ENCODE data around the gene MAN1A1.
"Not testable (repeated sequence)": the region's sequence is repeated elsewhere in the genome, so short reads cannot be mapped to it uniquely, and the experiment has no call there.

The MAN1A1 gene

DNA sequence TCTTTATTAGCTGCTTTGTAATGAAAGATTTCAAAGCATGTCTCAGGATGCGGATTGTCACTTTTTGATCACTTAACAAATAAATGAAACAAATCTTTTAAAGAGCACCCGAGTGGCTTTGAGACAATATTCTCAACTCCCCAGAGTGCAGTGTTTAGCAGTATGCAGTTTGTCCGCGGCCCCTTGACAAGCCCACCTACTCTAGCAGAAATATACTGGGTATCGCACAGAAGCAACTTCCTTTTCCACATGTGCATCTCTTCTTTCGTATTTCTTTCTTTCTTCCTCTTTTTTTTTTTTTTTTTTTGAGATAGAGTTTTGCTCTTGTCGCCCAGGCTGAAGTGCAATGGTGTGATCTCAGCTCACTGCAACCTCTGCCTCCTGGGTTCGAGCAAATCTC, 186.6 kb downstream of the MAN1A1 start:
- DNase-seq = no peak

DNA sequence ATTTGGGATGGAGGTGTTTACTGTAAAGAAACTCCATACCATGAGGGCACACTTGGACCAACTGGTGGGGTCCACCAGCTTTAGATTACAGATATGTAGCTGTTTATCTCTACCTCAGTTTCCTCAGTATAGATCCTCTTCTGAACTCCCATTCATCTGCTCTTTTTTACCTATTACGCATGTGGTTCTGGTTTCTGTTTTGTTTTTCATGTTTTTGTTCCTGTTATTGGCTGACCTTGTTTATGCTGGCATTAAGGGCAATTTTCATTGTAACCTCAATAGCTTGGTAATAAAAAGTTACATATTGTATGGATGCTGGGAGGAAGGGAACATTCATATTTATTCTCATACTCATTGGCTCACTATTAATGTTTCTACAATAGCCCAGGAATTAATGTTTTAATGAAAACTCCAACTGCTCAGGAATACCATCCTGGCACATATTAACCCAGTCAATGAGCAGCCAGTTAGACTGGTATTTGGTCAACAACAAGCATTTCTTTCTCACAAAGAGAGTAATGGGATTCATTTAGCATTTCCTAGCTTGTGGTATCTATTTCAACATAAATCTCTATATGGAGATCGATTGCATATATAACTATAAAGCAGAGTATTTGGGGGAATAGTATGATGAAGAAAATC, 187.3 kb downstream of the MAN1A1 start:
- no peak for DNase-seq

DNA sequence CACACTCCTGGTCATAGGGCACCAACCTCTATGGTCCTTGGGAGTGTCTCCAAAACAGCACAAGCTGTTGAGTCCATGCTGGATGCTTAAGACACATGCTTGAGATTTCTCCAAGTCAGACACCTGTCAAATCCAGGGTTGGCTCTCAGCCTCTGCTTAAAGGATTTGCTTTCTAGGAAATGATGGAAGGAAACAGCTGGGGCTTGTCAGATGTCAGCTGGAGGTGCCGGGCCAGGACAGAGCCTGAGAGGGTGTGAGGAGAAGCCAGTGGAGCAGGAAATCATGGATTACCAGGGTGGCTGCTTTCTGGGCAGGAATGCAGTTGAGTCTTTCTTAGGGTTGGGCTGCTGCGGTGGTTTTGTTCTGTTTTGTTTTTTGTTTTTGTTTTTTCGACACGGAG, 188.1 kb downstream of the MAN1A1 start:
- peak; percentile 71 for DNase-seq

DNA sequence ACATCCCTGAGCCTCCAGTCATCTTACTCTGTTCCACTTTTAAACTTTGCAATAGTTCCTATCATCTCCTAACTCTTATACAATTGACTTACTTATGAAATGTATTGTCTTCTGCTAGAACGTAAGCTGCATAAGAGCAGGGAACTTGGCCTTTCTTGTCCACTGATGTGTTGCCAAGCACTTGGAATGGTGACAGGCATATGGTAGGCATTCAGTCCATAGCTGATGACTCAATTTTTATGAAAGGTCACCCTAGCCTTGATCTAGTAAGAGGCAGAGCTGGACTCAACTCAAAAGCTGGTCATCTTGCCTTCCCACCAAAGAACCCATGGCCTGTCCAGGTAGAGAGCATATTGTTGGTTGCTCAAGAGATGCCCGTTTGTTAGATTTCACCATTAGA, 188.7 kb downstream of the MAN1A1 start:
- DNase-seq = no peak

DNA sequence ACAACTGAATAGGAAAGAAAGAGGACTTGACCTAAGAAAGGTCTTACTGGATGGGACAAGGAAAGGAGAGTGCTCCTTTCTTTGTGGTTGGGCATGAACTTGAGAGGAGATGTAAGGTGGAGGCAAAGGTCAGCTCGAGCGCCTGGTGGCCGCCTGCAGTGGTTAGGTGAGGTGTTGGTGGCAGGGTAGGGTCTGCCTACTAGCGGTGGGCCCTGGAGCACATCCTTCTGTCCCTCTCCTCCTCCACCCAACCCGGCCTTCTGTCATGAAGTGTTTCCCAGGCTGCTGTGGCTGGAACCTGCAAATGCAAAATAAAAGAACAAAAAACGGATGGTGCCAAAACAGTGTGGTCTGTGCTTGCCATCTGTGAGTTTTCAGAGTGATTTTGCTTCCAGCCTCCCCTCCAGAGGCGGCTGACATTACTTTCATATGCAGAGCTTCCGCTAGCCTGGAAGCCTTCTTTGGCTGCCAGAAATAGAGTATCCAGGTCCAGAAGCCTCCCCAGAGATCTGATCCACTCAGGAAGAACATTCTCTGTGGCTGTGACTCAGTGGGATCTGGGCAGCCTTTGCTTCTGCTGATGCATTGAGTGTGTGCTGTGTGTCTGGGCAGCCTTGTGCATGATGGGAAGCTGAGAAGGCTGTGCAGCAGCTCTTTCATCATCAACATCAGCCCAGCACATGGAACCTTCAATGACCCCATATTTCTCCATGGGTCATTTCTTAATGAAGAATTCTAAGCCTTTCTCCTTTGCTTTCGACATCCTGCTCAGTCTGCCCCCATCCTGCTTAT, 191.3 kb downstream of the MAN1A1 start:
- no peak for DNase-seq

DNA sequence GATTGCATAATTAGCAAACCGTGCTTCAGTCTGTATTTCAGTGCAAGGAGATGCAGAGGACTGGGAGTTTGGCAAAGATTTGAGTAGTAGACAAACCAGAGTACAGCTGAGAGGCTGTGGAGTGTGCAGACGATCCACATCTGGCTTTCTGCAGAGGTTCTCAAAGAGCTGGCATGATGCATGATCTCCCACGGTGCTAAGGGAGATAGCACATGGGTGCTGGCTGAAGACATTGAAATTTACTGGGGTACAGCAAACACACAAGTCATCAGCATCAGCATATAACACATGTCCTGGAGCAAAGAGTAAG, 192.1 kb downstream of the MAN1A1 start:
- no peak for DNase-seq

DNA sequence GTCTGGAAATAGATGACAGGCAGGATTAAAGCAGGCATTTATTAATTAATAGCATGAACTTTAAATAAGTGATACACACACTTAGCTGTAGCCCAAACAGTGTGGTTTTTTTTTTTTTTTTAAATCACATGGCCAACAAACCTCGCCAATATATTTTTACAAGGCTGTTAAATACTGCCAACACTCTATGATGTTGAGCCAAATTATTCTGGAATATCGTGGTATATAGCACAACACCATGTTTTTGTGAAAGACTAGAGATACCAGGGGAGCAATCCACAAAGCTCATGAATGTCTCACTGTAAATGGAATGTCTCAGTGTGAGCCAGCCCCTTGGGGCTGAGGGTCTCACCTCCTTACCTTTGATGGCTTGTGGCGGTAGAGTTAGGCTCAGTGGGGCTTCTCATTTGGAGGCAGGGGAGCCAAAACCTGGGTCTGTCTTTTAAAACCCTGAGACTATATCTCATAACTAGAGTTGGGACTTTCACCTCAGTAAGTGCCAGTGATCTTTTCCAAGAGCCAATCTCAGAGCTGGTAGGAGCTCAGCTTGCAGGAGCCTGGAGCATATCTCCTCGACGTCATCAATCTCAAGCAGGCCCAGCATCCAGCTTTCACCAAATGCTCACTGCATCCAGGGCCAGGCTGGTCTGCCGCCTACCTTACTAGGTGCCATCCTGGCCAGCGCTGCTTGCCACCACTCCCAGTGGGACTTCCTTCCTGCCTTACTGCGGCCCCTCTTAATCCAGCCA, 192.6 kb downstream of the MAN1A1 start:
- no peak for DNase-seq

DNA sequence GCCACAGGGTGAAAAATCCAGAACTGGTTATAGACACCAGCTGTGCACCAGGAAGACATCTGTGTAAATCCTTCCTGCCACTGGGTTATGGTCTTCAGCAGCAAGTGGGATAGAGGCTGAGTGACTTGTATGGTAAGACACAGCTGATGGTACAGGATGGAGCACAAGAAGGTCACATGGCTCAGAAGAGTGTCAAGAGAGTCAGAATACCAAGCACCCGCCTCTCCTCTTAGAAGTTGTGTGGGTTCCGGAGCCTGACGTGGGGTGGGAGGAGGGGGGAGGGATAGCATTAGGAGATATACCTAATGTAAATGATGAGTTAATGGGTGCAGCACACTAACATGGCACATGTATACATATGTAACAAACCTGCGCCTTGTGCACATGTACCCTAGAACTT, 193.5 kb downstream of the MAN1A1 start:
- DNase-seq = not testable (repeated sequence)

DNA sequence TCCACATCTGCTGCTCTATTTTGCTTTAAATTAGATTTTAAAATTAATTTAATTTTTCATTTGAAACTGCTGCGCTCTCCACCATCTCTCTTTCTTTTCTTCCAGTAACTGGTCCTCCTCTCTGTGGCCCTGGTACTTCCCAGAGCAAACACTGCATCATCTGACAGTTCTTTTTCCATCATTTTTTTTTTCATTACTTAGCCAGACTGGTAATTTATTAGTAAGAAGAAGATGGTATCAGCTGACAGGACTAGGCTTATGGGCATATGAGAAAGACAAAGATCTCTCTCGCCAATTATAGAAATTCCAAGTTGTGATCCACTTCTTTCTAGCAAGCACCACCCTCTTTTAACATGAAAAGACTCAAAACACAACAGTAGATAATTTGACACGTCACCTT, 197.4 kb downstream of the MAN1A1 start:
- DNase-seq = no peak

DNA sequence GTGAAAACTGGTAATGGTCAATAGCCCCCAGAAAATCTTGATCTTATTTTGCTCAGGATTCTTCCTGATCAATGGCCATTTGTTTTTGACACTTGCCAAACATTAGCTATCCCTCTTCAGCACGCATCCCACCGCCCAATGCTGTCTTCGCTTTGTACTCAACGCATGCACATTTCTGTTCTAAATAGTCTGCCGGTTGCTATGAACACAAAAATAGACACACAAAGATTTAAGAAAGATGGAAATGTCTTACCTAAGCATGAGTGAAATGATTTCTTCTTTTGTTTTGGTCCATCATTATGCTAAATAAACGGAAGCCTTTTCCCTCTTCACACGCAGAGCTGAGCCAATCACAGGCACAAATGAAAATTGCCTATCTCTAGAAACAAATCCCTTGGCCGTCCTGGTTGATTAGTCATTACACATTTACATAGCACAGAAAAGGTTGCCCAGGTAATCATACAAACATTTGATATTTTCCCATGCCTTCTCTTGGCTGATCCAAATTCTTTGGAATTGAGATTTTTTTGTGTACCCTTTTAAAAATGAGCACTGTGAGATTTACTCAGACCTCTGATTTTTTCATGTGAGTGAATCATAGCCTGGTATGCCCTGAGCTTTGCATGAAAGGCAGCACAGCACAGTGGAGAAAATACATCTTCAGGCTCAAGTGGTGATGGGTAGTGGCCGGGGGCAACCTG, 200.6 kb downstream of the MAN1A1 start:
- no peak for DNase-seq

DNA sequence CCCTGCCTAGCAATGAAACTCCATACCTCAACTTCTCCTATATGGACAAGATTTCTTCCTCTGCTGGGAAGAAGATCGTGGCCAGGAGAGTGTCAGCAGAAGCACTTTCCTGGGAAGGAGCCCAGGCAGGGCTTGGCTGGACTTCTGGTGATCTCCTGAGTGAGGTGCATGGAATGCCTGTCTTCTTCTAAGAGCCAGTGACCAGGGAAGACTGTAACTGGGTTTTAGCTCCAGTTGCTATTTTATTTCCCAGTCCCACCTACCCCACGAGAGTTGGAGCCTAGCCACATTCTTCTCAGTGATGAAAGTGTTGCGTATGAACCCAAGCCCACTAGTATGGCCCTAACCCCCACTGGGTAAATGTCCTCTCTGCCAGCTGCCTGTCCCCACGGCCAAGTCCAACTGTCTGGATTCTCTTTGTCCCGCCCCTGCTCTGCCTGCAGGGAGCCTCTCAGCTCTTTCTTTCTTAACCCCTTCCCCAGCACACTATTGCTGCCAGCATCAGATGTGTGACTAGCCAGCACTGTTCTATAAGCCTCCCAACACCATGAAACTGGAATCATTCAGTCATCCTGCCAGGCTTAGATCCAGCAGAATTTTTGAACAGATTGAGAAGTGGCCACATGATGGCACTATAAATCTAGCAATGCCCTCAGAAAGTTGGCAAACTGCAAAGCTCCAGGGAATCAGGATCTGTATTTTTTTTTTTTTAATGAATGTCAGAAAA, 201.3 kb downstream of the MAN1A1 start:
- DNase-seq = peak; percentile 67

DNA sequence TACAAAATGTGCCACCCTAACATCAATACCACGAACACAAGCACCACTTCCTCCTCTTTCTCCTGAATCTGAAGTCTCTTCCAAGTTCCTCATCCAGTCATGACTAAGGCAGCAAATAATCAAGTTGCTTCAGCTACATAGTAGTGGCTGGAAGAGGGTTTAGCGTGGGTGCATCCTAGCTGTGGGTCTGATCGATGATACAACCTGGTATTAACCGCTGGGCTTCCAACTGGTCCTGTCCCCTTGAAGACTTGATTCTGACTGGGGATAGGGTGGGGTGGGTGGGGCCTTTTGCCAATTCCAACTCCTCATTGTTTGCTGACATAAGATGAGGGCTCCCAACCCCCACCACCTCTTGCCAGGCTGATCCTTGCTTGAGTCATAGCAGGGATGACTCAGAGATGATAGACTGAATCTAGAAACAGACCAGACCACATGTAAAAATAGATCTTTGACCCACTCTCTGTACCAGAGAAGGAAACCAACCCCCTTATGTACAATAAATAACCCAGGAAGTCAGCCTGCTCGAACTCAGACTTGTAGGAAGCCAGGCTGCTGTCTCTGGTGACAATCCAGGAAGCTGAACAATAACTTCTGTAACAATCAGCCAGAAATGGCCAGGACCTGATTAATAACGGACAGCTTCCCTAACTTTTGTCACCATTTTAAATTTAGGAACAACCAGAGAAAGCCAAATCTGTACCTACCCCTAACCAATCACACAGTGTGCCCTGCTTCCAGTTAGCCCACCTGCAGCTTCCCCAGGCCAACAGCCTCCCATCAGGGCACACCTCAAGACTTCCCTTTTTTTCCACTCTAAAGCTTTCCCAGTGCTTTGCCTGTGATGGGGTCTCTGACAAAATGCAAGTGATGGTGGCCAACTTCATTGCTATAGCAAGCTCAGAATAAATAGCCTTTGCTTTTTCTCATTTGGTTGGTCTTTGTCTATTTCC, 202.2 kb downstream of the MAN1A1 start:
- DNase-seq = no peak

DNA sequence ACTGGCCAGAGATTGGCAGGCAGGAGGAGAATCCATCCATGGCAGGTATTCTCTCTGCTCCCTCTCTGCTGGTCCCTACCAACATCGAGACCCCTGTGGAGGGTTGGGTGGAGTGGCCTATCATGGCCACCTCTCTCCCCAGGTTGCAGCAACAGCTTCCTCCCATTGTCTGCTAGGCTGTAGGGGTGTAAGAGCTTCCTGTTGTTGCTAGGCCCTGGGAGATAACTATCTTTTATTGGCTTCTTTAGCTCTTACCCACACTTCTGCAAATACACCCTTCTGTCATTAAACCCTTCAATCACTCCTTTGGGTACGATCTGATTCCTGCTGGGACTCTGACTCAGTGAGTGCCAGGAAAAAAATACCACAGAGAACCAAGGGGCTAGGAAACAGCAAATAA, 204.4 kb downstream of the MAN1A1 start:
- no peak for DNase-seq

DNA sequence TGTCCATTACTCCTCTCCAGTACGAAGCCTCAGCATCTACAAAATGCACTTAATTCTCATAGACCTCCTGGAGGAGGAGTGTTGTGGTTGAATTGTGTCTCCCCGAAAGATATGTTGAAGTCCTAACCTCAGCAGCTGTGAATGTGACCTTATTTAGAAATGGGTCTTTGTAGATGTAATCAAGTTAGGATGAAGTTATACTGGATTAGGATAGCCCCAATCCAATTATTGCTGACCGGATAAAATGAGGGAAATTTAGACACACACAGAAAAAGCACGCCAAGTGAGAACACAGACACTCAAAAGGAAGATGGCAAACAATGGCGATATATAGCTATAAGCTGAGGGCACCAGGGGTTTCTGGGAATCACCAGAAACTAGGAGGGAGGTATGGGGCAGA, 206.9 kb downstream of the MAN1A1 start:
- no peak for DNase-seq

DNA sequence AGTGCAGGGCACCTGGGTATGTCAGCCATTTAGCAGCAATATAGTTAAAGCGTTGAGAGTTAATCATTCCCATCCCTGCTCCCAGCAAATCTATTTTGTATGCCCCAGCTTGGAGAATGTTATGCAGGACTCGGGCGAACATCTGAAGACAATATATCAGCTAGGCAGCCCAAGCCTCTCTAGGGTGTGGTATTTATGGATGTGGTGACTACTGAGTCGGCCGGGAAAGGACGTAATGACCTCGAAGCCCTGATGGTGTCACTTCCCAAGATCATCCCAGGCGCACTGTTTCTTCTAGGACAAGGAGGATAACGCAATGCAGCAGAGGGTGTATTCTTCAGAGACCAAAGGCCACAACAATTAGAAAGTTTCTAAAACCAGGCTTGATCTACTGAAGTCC, 207.5 kb downstream of the MAN1A1 start:
- no peak for DNase-seq

DNA sequence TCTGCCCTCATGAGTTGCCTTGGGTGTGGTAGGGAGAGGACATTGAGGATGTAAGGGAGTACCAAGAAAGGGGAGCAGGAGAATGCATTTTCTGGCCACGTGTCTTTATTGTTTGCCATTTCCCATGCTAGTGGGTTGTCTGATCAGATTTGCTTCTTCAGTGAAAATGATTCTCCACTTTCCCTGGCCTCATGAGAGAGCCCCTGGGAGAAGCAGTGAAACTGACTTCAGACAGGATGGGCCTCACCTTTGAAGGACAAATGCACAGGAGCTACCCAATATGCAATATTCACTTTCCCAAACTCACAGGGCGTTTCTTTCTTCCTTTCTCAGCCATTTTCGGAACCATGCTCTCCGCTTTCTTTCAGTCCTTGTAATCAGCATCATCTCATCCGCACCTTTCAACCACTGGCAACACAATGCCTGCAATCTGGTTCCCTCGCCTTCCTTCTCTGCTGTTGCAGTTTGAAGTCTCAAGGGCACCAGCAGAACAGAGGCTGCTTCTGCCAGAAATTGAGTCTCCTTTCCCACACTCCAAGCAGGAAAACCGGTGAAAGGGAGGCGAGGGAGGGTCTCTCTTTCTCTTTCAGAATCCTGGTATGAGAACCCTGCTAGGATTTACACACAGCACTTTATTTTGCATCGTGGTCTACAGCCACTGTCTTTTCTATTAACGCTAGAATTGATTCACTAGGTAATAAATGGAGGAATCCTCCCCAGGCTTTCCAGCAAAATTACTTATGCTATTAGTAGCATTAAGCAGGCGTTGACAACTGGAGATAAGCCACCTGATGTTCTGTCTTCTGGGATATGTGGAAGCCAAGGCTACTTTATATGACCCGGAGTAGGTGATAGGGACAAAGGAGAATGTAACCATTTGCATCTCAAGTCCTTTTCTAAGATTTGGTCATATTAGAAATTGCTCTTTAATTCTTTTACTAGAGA, 209.1 kb downstream of the MAN1A1 start:
- no peak for DNase-seq

DNA sequence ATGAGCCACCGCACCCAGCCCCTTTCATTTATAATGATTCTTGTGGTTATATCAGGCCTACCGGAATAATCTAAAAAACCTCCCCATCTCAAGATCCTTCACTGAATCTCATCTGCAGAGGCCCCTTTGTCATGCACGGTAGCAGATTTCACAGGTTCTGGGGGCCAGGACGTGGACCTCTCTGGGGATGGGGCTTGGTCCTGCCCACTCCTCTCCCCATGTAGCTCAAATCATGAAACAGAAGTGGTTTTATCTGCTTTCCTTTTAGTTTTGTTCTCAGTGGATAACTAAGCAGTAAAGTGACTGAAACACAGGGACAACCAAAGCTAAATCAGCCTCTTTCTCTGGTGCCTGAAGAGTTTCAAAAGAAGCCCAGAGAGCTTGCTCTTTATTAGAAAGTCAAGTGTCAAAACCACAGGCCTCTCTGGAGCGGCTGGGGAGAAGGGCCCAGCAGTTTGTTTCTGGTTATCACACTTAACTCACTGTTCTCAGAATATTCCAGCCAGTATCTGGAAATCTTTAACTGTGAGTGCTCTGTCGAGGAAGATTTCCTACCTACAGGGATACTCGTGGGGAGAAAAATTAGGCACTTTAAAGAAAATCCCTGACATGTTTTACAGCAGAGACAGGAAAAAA, 210.5 kb downstream of the MAN1A1 start:
- DNase-seq = no peak

DNA sequence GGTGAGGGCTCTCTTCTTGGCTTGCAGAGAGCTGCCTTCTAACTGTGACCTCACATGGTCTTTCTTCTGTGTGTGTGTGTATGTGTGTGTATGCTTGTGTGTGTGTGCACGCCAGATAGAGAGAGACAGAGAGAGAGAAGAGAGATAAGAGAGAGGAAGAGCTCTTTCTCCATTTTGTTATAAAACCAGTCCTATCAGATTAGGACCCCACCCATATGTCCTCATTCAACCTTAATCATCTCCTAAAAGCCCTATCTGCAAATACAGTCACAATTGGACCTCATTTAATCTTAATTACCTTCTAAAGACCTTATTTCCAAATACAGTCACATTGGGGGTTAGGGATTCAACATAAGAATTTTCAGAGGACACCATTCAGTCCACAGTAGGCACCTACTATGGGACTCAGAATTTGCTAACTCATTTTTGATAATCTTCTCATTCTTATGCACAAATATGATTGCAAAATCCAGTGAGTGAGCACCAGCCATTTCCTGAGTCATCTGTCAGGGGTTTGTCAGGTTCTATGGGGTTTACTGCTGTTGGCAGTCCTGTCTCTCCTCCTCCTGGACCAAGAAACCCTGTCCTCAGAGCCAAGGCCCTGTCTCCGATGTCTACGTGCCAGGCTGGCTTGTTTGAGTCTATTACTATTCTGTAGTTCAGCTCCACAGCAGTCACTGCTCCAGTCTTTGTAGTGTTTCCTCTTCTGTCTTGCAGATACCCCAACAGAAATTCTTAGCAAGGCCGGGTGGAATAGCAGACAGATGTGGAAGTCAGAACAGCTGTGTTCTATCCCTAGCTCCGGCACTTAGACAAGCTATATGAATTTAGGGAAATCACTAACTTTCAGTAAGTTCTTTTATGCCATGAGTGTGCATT, 212.1 kb downstream of the MAN1A1 start:
- DNase-seq = no peak

DNA sequence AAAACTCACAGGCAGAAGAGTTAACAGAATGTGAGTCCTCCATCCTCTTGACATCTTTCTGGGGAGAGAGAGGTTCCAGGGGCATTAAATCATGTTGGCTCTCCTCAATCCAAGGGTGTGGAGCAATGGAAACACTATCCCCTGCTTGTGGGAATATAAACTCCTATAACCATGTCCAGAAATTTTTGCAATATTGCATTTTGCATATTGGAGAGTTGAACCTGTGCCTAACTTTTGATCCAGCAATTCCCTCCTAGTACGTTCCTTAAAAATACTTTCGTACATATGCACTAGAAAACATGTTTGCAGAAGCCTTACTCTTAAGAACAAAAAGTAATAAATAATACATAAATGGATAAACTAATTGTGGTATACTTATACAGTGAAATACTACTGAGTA, 214.8 kb downstream of the MAN1A1 start:
- DNase-seq = no peak

Data from right hindlimb (tissue), 1 donor.